Activated naive CD4-positive, alpha-beta T cell treated with Interleukin-2 at 50 U/mL for 16 hours (primary cell): ENCODE results near the gene BCAM.

Experiments used
- DNase-seq: peaks from one replicate; pipeline ENCODE4 v3.0.0-alpha.2; 2020

The BCAM gene

GRCh38 chr19:44792281-44792680 lies 16.6 kb upstream of the BCAM start:
- no peak for DNase-seq

- no peak for DNase-seq
Measured at GRCh38 chr19:44794610-44795009, 14.3 kb upstream of the BCAM start.

- no peak for DNase-seq
Measured at GRCh38 chr19:44795398-44795987, 13.4 kb upstream of the BCAM start.

- no peak for DNase-seq
Measured at GRCh38 chr19:44796701-44797115, 12.2 kb upstream of the BCAM start.

- no peak for DNase-seq
Measured at GRCh38 chr19:44799627-44800346, 9.1 kb upstream of the BCAM start.

- peak; percentile 80 for DNase-seq
Measured at GRCh38 chr19:44800461-44800860, 8.4 kb upstream of the BCAM start.

- DNase-seq = no peak
Measured at GRCh38 chr19:44803442-44804428, 5.2 kb upstream of the BCAM start.

- DNase-seq = no peak
Measured at GRCh38 chr19:44806291-44806690, 2.6 kb upstream of the BCAM start.

- no peak for DNase-seq
Measured at GRCh38 chr19:44807162-44807561, 1.7 kb upstream of the BCAM start.

- DNase-seq = no peak
Measured at GRCh38 chr19:44807652-44808462, 1.0 kb upstream of the BCAM start.

GRCh38 chr19:44809577-44810233 lies 802 bp downstream of the BCAM start:
- DNase-seq = no peak

GRCh38 chr19:44810234-44811121 lies 1.6 kb downstream of the BCAM start:
- no peak for DNase-seq

GRCh38 chr19:44811122-44811419 lies 2.2 kb downstream of the BCAM start:
- no peak for DNase-seq

- no peak for DNase-seq
Measured at GRCh38 chr19:44812142-44812718, 3.3 kb downstream of the BCAM start.

GRCh38 chr19:44813070-44813840 lies 4.4 kb downstream of the BCAM start:
- no peak for DNase-seq

GRCh38 chr19:44813841-44814470 lies 5.1 kb downstream of the BCAM start:
- no peak for DNase-seq

GRCh38 chr19:44814517-44814916 lies 5.6 kb downstream of the BCAM start:
- no peak for DNase-seq

- no peak for DNase-seq
Measured at GRCh38 chr19:44816301-44816700, 7.4 kb downstream of the BCAM start.

GRCh38 chr19:44817725-44818465 lies 9.0 kb downstream of the BCAM start:
- no peak for DNase-seq
